ENCODE measurements around the gene SYNE3. TPM values are rescaled to one million over a fixed set of nuclear protein-coding genes. Genes with fewer than 3 reads are reported as not detected.

SYNE3 gene
- total RNA-seq, 2 donors from 2014 or later: 3.4 to 29.5 TPM

GRCh38 chr14:95499354-95499750 is 17.1 kb downstream of the SYNE3 start:
- Histone ChIP-seq H3K9me3 (no peaks in the 10 kb centered on the region), H3K27me3 (replicated peaks; ENCODE audit: insufficient read depth) (no peaks in the 10 kb centered on the region), H3K36me3 (no peaks in the 10 kb centered on the region), H3K4me3 (no peak overlapping the region), H3K4me1 (replicated peaks) (peaks cover 6% of the 10 kb centered on the region), H3K27ac (no peak overlapping the region)
- 25% methylated on average over 1 of the region's 1 CpG for WGBS
- TF ChIP-seq POLR2A (IDR thresholded peaks at IDR 0.05) (no peak), POLR2AphosphoS5 (IDR thresholded peaks at IDR 0.05) (no peak), CTCF (IDR thresholded peaks at IDR 0.05) (no peak)
- intact Hi-C loops (cut with DNase I): no loop called here
- DNase-seq (ENCODE audit: low spot score): no peak

GRCh38 chr14:95498622-95499353 is 17.7 kb downstream of the SYNE3 start:
- 50% methylated on average over 9 of the region's 9 CpGs for WGBS
- Histone ChIP-seq H3K27me3 (replicated peaks; ENCODE audit: insufficient read depth) (no peaks in the 10 kb centered on the region), H3K27ac (no peak overlapping the region), H3K36me3 (no peaks in the 10 kb centered on the region), H3K4me1 (replicated peaks) (peaks cover 6% of the 10 kb centered on the region), H3K4me3 (no peak overlapping the region), H3K9me3 (no peaks in the 10 kb centered on the region)
- TF ChIP-seq CTCF (IDR thresholded peaks at IDR 0.05) (no peak), POLR2AphosphoS5 (IDR thresholded peaks at IDR 0.05) (no peak), POLR2A (IDR thresholded peaks at IDR 0.05) (no peak)
- no peak for DNase-seq (ENCODE audit: low spot score)
- intact Hi-C loops (cut with DNase I): no loop called here

GRCh38 chr14:95497561-95498011 is 18.9 kb downstream of the SYNE3 start:
- peaks cover 6% of the 10 kb centered on the region for H3K4me1 ChIP-seq (replicated peaks)
- no peak overlapping the region for H3K27ac ChIP-seq
- WGBS: 79% methylated on average over 9 of the region's 9 CpGs

GRCh38 chr14:95496690-95497259 is 19.7 kb downstream of the SYNE3 start:
- intact Hi-C loops (cut with DNase I): no loop called here

More at GRCh38 chr14:95497561-95498011, 18.9 kb downstream of the SYNE3 start:
- no peak for DNase-seq (ENCODE audit: low spot score)
- H3K36me3 ChIP-seq: no peaks in the 10 kb centered on the region
- no peaks in the 10 kb centered on the region for H3K27me3 ChIP-seq (replicated peaks; ENCODE audit: insufficient read depth)
- intact Hi-C loops (cut with DNase I): no loop called here
- no peaks in the 10 kb centered on the region for H3K9me3 ChIP-seq
- H3K4me3 ChIP-seq: no peak overlapping the region
- TF ChIP-seq CTCF (IDR thresholded peaks at IDR 0.05): no peak
- no peak for TF ChIP-seq POLR2AphosphoS5 (IDR thresholded peaks at IDR 0.05)
- no peak for TF ChIP-seq POLR2A (IDR thresholded peaks at IDR 0.05)

More at GRCh38 chr14:95496690-95497259, 19.7 kb downstream of the SYNE3 start:
- Histone ChIP-seq H3K27ac (no peak overlapping the region), H3K4me1 (replicated peaks) (peaks cover 6% of the 10 kb centered on the region), H3K36me3 (no peaks in the 10 kb centered on the region), H3K4me3 (no peak overlapping the region), H3K9me3 (no peaks in the 10 kb centered on the region), H3K27me3 (replicated peaks; ENCODE audit: insufficient read depth) (no peaks in the 10 kb centered on the region)
- no peak for TF ChIP-seq CTCF (IDR thresholded peaks at IDR 0.05)
- TF ChIP-seq POLR2A (IDR thresholded peaks at IDR 0.05): no peak
- no peak for TF ChIP-seq POLR2AphosphoS5 (IDR thresholded peaks at IDR 0.05)
- DNase-seq (ENCODE audit: low spot score): no peak
- WGBS: 31% methylated on average over 4 of the region's 4 CpGs

Data from prostate gland (tissue), 2 donors.